Measurements from ENCODE around the gene RASA3.

DNA sequence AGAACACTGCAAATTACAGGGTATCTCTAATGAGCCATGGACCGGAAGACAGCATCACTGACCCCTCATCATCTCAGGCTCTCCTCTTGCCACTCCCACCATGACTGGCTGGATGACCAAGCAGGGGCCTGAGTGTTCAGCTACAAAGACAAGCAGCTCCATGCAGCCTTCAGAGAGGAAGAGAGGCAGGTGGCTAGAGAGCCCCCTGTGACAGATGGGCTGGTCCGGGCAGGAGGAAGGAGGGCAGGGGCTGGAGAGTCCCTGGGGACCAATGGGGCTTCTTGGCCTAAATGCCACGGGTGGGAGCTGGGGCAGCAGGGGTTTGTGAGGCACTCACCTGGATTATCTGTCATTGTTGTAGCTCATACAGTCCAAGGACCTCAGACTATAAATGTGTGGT, 12.8 kb upstream of the RASA3 start:
- TF ChIP-seq, protein P1, sequence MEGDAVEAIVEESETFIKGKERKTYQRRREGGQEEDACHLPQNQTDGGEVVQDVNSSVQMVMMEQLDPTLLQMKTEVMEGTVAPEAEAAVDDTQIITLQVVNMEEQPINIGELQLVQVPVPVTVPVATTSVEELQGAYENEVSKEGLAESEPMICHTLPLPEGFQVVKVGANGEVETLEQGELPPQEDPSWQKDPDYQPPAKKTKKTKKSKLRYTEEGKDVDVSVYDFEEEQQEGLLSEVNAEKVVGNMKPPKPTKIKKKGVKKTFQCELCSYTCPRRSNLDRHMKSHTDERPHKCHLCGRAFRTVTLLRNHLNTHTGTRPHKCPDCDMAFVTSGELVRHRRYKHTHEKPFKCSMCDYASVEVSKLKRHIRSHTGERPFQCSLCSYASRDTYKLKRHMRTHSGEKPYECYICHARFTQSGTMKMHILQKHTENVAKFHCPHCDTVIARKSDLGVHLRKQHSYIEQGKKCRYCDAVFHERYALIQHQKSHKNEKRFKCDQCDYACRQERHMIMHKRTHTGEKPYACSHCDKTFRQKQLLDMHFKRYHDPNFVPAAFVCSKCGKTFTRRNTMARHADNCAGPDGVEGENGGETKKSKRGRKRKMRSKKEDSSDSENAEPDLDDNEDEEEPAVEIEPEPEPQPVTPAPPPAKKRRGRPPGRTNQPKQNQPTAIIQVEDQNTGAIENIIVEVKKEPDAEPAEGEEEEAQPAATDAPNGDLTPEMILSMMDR (IDR thresholded peaks at IDR 0.05; ENCODE audit: insufficient read depth, low read length), result no peak
- TF ChIP-seq POLR2AphosphoS5 (IDR thresholded peaks at IDR 0.05; ENCODE audit: low read depth), result no peak
